ENCODE results near the gene KIF3A.

KIF3A gene

DNA sequence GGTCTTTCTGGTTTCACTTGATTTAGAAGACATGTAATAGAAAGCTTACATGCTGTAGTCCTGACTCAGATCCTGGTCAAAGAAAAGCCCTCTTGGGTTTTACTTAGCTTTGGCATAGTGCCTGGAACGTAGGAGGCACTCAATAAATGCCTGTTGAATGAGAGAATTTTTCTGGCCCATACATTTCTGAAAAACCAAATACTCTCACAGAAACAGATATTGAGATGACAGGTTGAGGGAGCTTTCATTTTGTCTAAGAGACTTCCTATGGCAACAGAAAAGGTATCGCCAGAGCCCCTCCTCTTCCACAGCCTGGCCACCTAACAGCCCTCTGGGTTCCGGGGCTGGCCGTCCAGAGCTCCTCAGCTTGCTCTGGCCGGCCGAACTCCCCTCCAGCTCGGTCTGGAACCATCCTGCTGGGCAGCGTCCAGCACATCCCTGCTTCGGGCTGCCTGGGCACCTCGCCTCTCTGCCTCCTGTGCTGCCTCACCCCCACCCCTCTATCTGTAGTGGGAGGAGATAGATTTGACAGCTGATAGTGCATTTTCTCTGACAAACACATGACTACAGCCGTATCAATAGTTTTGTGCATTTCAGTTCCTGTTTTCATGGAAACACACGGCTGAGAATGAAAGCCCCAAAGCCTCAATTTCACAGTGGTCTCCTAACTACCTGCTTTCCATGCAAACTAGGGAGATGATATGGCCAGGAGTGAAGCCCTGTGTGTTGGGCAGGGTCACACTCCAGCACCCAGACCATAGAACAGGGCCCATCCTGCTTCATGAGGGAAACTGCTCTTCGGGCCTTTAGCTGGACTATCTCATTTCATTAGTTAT lies 62.5 kb downstream of the KIF3A start:
- DNase-seq, result no peak

DNA sequence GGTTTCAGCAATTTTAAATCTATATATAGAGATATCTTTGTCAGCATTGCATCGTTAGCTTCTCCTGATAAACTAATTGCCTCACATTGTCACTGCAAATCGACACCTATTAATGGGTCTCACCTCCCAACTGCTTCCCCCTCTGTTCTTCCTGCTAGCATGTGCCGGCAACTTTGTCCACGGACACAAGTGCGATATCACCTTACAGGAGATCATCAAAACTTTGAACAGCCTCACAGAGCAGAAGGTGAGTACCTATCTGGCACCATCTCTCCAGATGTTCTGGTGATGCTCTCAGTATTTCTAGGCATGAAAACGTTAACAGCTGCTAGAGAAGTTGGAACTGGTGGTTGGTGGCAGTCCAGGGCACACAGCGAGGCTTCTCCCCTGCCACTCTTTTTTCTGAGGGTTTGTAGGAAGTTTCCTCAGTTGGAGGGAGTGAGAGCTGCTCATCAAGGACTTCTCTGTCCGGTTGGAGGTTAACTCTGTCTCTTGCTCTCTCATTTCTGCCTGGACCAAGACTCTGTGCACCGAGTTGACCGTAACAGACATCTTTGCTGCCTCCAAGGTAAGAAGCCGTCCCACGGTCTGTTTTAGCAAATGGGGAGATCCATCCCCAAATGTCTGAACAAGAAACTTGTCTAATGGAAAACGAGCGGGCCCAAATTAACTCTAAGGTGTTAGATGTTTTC lies 63.3 kb downstream of the KIF3A start, which contains the start of gene IL4:
Gene IL4, plus strand, starts transcription at position 51 of the 692 bp plus-strand sequence. Its CDS starts 62 bp downstream, at position 113.
- no peak for DNase-seq

DNA sequence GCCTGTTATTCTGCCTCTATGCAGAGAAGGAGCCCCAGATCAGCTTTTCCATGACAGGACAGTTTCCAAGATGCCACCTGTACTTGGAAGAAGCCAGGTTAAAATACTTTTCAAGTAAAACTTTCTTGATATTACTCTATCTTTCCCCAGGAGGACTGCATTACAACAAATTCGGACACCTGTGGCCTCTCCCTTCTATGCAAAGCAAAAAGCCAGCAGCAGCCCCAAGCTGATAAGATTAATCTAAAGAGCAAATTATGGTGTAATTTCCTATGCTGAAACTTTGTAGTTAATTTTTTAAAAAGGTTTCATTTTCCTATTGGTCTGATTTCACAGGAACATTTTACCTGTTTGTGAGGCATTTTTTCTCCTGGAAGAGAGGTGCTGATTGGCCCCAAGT lies 63.9 kb downstream of the KIF3A start:
- DNase-seq, result no peak

DNA sequence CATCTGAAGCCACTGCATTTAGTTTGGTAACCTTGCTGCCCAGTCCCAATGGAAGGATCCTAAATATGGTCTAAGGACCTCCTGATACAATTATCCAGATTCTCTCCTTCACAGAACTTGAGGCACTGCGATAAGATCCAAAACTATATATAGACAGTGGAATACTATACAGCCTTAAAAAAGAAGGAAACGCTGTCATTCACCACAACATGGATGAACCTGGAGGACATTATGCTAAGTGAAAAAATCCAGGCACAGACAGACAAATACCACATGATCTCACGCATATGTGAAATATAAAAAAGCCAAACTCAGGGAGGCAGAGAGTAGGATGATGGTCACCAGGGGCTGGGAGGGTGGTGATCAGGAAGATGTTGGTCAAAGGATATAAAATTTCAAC lies 66.3 kb downstream of the KIF3A start:
- no peak for DNase-seq

DNA sequence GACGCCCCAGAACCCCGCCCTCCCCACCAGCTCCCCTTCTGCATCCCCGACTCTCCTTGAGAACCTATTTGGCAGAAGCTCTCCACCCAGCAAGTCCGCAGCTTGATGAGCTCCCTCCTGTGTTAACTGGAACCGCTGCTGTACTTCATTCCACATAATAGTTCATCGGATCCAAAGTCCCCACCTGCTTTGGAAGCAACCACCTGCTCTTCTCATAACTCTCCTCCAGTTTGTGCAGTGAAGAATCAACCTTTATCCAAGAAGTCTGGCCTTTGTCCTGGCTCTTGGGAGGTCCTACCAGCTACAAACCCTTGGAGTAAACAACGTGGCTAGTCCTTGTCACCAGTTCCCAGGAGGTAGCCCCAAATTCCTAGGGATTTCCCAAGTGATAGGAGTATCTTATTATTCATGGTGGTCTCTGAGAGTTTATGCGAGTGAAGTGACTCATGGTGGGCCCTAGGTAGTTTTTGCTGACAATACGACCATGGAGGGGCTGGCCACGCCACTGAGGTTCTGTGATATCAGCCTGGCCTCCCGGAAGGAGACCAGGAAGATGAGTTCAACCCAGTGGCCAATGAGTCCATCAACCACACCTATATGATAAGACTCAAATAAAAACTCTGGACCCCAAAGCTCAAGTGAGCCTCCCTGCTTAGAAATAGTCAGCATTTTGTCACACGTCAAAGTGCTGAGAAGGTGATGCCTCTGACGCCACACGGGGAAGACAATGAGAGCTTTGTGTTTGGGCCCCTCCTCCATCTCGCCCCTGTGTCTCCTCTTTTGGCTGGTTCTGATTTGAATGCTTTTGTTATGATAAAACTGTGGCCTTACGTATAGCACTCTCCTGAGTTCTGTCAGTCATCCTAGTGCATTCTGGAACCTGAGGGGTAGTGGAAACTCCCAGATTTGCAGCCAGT lies 67.1 kb downstream of the KIF3A start:
- DNase-seq, result no peak

DNA sequence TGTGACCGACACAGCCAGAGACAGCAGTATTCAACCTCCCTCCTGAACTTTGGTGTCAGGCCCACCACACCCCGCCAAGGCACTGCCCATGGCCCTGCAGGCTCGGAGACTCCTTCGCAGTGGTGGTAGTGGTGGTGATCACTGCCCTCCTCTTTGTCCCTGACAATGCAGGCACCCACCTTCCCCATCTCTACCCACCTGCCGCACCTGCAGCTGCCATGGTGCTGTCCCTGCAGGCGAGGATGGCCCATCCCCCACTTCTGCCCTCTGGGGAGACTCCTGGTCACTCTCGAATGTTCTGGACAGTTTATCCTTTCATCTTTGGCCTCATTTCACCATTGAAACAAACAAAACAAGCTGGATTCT lies 67.9 kb downstream of the KIF3A start:
- no peak for DNase-seq

DNA sequence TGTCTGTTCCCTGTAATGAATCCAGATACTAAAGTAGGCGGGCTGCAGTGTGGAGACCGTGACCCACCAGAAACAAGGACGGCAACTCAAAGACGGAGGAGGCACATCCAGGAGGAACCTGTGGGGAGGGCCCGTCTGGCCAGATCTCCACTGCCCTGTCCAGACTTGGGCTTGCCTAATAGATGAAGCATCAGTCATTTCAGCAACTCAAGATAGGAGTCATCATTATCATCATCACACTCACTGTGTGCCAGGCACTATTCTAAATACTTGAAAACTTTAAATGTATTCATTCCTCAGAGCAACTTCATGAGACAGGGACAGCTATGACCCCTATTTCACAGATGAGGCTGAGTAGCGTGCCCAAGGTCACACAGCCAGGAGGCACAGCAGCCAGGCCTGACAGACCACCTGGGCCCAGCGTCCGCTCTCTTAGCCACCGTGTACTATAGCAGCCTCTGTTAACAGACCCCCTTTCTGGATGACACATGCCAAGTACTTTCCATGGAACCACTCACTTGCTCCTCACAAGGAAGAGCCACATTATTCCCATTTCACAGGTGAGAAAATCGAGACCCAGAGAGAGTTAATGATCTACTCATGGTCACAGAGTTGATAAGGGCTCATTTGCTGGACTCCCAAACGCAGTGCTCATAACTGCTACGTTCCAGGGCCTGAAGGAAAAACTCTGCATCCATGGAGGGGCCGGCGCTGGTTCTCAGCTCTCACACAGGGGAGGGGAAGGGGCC lies 68.5 kb downstream of the KIF3A start:
- no peak for DNase-seq

DNA sequence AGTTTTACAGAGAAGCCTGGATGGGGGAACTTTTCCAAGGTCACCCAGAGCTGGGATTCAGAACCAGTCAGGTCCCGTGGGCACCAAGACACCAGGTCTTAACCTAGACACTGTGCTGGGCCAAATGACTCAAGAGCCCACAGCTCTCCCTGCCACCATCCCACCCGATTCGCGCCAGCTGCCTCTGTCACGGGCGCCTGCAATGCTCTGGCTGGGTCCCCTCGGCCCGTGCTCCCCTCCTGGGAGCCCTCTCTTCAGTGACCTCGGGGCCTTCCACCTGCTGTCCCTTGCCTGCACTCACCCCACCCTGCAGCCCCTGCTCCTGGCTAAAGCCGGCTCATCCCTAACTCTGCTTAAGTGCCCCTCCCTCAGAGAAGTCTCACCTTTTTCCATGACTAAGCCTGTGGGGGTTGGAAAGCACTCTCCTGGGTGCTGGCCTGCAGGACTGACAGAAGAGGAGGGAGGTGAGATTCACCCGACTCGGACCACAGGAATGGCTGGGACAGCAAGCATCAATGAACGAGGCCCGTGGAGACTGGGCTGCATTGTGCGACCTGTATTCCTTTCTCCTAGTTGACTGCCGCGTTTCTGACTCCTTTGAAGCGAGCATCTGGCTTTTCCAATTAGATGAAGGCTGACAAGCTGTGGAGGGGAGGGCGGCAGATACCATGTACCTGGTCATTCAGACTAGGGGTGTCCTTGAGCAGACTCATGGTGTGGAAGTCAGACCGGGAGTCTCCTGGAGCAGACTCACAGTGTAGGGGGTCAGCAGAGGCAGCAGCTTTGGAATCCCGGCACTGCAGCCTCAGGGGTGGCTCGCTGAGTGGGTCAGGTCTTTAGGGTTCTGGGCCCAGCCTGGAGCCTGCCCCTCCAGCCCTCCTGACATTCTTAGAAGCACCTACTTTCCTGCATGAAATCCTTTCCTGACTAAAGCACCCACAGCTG lies 69.3 kb downstream of the KIF3A start:
- DNase-seq, result no peak

DNA sequence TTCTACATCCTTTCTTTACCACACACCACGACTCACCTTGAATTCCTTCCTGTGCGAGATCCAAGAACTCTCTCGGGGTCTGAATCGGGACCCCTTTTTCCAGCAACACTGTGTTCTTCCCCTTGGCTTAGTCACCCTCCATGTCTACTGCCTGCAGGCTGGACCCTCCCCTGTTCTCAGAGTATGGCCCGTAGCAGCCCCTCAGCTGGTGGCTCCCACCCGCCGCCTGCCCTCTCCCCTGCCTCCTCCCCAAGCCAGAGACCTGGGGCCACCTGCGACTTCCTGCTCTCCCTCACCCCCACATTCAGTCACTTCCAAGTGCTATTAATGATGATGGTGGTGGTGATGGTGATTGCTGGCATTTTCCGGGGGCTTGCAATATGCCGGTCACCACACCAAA lies 70.0 kb downstream of the KIF3A start:
- DNase-seq, result no peak

DNA sequence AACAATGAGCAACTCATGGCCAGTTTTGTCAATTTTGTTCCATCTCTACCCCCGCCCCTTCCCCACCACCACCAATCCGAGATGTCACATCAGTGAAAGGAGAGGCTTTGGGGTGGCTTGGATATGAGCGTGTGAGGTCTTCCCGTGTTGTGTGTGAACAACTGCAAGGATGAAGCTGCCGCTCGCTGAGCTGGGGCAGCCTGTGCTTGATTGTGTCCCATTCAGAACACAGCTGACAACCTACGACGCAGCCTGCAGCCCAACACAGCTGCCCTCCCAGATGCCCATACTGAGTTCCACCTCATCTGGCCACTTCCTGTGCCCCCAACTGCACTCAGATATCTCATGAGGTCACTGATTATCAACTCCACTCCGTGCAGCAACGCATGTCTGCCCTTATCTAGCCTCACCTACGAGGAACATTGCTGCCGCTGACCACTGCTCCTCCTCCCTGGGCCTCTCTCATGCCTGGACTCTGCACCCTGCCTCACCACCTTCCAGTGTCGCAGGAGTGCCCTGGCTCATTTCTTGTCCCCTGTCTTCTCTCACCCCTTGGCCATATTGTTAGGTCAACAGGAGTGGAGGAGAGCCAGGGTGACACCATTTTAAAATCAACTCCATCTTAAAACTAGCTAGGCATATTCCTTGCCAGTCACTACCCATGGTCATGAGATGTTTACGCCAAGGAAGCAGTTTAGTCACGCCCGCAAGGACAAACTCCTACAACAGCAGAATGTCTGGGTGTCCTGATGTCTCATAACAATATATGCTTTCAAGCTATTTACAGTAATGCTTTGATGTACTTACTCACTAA lies 70.8 kb downstream of the KIF3A start:
- no peak for DNase-seq

DNA sequence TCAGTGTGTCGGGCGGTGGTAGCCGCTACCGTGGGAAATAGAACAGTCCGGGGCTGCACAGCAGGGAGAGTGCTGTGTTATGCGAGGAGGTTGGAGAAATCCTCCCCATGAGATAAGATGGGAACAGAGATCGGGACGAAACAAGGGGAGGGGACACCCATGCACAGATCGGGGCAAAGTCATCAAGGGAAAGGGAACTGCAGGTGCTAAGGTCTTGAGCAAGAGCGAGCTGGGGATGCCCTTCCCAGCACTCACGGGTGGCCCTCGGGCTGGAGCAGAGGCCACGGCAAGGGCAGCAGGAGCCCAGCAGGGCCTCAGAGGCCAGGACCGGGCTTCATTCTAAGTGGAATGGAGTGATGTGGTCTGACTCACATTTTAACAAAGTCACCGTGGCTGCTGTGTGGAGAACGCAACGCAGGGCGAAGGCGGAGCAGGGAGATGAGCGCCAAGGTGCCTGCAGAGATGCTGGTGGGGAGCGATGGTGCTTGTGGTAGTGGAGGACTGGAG lies 71.7 kb downstream of the KIF3A start:
- DNase-seq, result no peak

DNA sequence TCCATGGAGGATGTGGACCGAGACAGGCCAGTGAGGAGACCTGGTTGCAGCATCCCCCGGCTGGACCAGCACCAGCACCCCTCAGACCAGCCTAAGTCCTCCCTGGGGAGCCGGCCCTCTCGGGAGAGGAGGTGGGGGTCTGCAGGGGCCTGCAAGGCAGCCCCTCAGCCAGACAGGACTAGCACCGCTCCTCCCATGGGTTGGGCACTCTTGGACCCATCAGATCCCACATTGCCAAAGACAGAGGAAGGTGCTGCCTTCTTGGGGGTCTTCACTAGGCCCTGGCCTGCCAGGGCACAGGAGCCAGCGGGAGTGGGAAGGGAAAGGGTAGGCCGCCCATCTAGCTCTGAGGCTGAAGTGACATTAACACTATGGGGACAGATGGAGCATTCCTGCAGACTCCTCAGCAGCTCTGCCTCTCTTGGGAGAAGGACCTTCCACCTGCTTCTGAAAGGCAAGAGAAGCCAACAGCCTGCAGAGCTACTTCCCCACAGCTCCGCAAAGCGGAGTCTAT lies 72.6 kb downstream of the KIF3A start:
- no peak for DNase-seq

DNA sequence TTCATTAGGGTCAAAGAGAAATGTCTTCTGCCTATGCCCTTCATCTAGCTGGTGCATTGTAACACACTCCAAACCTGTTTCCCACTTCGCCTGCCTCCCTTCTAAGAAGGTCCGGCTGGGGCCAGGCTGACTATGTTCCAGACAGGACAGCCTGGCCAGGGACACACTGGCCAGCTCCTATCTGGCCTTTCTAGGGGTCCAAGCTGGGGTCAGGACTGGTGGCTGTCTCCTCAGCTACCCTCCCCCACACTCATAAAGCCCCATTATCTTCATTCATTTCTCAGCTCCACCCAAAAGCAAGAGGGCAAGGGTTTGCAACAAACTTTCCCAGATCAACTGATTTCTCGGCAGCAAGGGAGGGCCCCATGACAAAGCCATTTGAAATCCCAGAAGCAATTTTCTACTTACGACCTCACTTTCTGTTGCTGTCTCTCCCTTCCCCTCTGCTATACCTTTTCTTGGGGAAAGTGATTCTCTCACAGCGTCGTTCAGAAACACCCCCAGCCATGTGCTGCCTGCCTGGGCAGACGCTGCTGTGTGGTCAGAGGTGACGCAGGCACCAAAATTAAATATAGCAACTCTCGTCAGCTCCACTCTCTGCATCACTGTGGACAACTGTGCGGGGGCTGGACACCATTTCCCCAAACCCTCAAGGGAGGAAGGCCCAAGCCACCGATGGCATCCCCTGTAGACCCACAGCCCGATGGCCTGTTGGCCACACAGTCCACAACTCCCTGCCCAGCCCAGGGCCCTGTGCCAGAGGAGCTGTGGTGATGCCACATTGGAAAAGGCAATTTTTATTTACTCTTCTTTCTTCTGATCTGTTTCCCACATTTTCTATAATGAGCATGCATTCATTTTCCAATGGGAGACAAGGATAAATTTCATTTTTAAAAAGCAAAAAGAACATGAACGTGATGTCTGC lies 73.3 kb downstream of the KIF3A start:
- DNase-seq, result no peak

DNA sequence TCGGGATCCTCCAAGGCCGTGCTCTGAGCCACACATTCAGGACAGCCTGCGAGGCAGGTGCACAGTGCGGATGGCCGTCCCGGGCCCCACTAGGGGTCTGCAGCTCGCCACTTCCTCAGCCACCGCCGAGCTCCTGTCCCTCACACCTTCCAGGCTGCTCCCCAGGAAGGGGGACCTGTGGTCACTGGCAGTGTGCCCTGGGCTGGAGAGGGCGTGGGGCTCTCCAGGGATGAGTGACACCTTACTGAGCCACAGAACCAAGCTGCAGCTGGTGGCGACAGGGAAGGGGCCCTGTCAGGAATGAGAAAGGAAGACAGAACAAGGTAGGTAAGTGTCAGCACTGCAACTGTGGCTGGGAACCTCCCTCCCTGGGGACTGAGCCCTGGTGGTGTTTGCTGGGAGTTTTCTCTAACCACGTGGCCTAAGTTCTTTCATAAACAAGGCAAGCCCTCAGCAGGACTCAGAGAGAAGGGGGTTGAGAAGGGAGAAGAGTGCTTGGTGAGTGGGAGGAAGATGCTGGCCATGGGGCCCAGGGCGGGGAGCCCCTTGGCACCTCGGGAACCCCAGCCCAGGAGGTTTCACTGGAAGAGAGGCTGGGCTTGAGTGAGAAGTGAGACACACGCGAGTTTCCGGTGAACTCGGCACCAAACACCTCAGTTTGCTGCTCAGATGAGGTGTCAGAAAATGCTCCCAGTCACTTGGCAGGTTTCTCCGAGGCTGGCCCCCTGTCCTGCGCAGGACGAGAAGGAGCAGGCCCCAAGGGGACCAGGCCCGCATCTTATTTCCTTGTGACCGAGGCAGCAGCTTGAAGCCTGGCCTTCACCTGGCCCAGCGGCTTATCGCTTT lies 74.2 kb downstream of the KIF3A start:
- peak; percentile 46 for DNase-seq

DNA sequence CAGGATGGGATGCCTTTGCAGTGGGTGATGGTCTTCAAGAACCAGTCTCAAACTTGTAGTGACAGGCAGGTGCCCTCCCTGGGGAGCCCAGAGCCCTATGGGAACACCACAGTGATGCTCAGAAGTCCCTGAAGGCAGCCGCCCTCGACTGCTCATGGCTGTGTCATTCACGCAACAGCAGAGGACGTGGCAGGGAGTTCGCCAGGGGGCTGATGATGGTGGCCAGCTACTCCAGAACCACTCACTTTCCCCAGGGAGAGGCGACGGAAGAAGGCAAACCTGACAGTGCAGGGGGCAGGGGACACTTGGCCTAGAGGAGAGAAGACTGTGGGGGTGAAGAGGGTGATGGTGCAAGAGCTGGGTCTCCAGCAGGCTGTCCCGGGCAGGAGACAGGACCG lies 75.3 kb downstream of the KIF3A start:
- no peak for DNase-seq

DNA sequence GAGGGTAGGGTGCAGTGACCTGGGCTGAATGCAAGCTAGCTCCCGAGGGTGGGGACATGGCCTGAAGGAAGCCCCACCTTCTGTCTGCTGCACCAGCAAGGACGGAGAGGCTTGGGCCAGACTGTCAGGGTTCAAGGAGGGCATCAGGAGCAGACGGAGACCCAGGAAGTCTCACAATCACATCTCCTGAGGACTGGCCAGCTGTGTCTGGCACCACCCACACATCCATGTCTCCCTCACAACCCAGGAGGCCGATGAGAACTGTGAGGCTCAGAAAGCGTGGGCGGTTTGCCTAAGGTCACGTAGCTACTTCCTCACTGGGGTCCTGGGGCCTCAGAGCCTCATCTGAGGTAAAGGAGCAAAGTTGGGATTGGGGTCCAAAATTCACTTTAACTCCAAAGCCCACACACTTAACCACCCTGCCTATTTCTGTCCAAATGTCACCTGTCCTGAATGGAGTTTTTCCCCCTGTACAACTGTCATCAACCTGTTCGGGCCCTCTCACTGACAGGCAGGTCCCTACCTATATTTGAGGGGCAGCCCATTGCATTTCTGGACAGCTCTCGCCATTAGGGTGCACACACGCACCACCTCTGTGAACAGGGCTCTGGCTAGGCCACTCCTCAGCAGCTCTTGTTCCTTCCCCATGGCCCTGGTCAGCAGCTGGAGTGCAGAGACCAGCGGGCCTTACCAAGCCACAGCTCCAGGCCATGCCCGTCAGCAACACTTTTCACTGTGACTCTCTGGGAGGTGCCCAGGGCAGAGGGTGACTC lies 75.9 kb downstream of the KIF3A start:
- DNase-seq, result no peak
